HepG2 (cell line): ENCODE results near the gene PAPOLA. TPM values are rescaled to one million over a fixed set of nuclear protein-coding genes. Genes with fewer than 3 reads are reported as not detected.
A peak's percentile ranks its signal among the peaks of the same experiment; 100 is the strongest.

Experiments used
- ARNT ChIP-seq: fragments of 450-650 bp; IDR thresholded peaks from 2 replicates; pipeline ENCODE4 v1.6.1; 2017
- ATRX ChIP-seq: sonication (generic); formaldehyde crosslinking; IDR thresholded peaks from 2 replicates; pipeline ENCODE4 v1.4.0; 2020; ENCODE audit warnings: missing genetic modification reagents, borderline replicate concordance
- CENPBD1 ChIP-seq: sonication (generic); formaldehyde crosslinking; IDR thresholded peaks from 2 replicates; pipeline ENCODE4 v1.8.0; 2022; ENCODE audit warnings: missing genetic modification reagents, low read depth, mild to moderate bottlenecking, borderline replicate concordance
- GABPA ChIP-seq, 2 experiments: IDR thresholded peaks; 2 replicates each; pipeline ENCODE4 v1.6.1; 2011 to 2016; ENCODE audit warnings: low read depth in 2 of 2, low read length in 1 of 2, missing biosample characterization in 1 of 2, missing genetic modification characterization in 1 of 2
- HMGXB3 ChIP-seq: sonication (generic); formaldehyde crosslinking; IDR thresholded peaks from 2 replicates; pipeline ENCODE4 v1.4.0; 2020; ENCODE audit warnings: missing genetic modification reagents, borderline replicate concordance
- JUND ChIP-seq: sonication (generic); formaldehyde crosslinking; IDR thresholded peaks from 2 replicates; pipeline ENCODE4 v1.8.0; 2022; ENCODE audit warnings: mild to moderate bottlenecking, missing genetic modification reagents
- KAT2B ChIP-seq: fragments of 150-350 bp; IDR thresholded peaks from 2 replicates; pipeline ENCODE4 v1.6.1; 2014; ENCODE audit warnings: low read depth, low read length, borderline replicate concordance
- KDM6A ChIP-seq: IDR thresholded peaks from 2 replicates; pipeline ENCODE4 v1.6.1; 2016; ENCODE audit warnings: low read depth
- KLF15 ChIP-seq: sonication (generic); formaldehyde crosslinking; IDR thresholded peaks from 2 replicates; pipeline ENCODE4 v1.8.1; 2023; ENCODE audit warnings: borderline replicate concordance, mild to moderate bottlenecking, inconsistent platforms, missing genetic modification reagents, mixed read lengths
- LCORL ChIP-seq, 2 experiments: fragments of 450-650 bp in 1 of 2; sonication (generic) in 1 of 2; formaldehyde crosslinking in 1 of 2; IDR thresholded peaks; 2 replicates each; pipeline versions ENCODE4 v1.5.0 to v1.6.1; 2017 to 2020; ENCODE audit warnings: antibody characterized with exemption in 1 of 2, missing genetic modification reagents in 1 of 2
- MYC ChIP-seq: sonication (generic); formaldehyde crosslinking; IDR thresholded peaks from 2 replicates; pipeline ENCODE4 v1.9.0; 2021; ENCODE audit warnings: missing genetic modification reagents, borderline replicate concordance
- NFIB ChIP-seq: sonication (generic); formaldehyde crosslinking; IDR thresholded peaks from 2 replicates; pipeline ENCODE4 v1.9.0; 2021; ENCODE audit warnings: missing genetic modification reagents, mild to moderate bottlenecking, borderline replicate concordance
- POLR2G ChIP-seq: fragments of 200-400 bp; formaldehyde crosslinking; IDR thresholded peaks from 2 replicates; pipeline ENCODE4 v1.6.1; 2018; ENCODE audit warnings: mild to moderate bottlenecking, low read depth, low read length, moderate library complexity
- PPARG ChIP-seq: conservative IDR thresholded peaks from 2 replicates; pipeline ENCODE4 v1.6.1; 2016; ENCODE audit warnings: missing biosample characterization, missing genetic modification reagents
- SNRNP70 ChIP-seq: fragments of 200-400 bp; formaldehyde crosslinking; IDR thresholded peaks from 2 replicates; pipeline ENCODE4 v1.6.1; 2017; ENCODE audit warnings: mild to moderate bottlenecking, low read depth, low read length, moderate library complexity
- TBL1XR1 ChIP-seq: fragments of 150-350 bp; IDR thresholded peaks from 2 replicates; pipeline ENCODE4 v1.6.1; 2014; ENCODE audit warnings: borderline replicate concordance, low read length; ENCODE audit not compliant: partially characterized antibody
- ZNF12 ChIP-seq: sonication (generic); formaldehyde crosslinking; IDR thresholded peaks from 2 replicates; pipeline ENCODE4 v1.5.0; 2020; ENCODE audit warnings: missing genetic modification reagents
- ZNF562 ChIP-seq: sonication (generic); formaldehyde crosslinking; IDR thresholded peaks from 2 replicates; pipeline ENCODE4 v1.8.0; 2022; ENCODE audit warnings: missing genetic modification reagents, borderline replicate concordance
- ZNF570 ChIP-seq: sonication (generic); formaldehyde crosslinking; IDR thresholded peaks from 2 replicates; pipeline ENCODE4 v1.4.0; 2020; ENCODE audit warnings: mild to moderate bottlenecking, missing genetic modification reagents, borderline replicate concordance
- ZNF619 ChIP-seq: sonication (generic); formaldehyde crosslinking; IDR thresholded peaks from 2 replicates; pipeline ENCODE4 v1.4.0; 2020; ENCODE audit warnings: mild to moderate bottlenecking, missing genetic modification reagents
- ZNF704 ChIP-seq: sonication (generic); formaldehyde crosslinking; IDR thresholded peaks from 2 replicates; pipeline ENCODE4 v1.8.1; 2023; ENCODE audit warnings: mild to moderate bottlenecking, inconsistent platforms, moderate library complexity, missing genetic modification reagents, borderline replicate concordance
- ZNF784 ChIP-seq: sonication (generic); formaldehyde crosslinking; IDR thresholded peaks from 2 replicates; pipeline ENCODE4 v1.5.1; 2020; ENCODE audit warnings: missing genetic modification reagents, mild to moderate bottlenecking, borderline replicate concordance
- polyA plus RNA-seq, 8 experiments: library from polyadenylated mRNA; depleted of rRNA in 3 of 8; stranded (reverse) in 7 of 8; unstranded in 1 of 8; fragments of >200 nt; fragmentation: Illumina TruSeq in 4 of 8; extraction: Trizol in 4 of 8; gene quantifications; 2 replicates each; pipeline versions ENCODE4 v1.2.1 to v1.2.3, GENCODE V29; 2011 to 2016; ENCODE audit warnings: low read depth in 4 of 8, missing spikeins in 1 of 8, mixed read lengths in 1 of 8; ENCODE audit not compliant: insufficient read depth in 1 of 8
- total RNA-seq, 5 experiments: library from RNA; depleted of rRNA; stranded (reverse); fragments of >200 nt; fragmentation: Illumina TruSeq; extraction: Trizol; gene quantifications; 2 replicates each; pipeline ENCODE4 v1.2.3, GENCODE V29; 2016; ENCODE audit warnings: low read depth in 1 of 5

Gene PAPOLA
- total and polyA plus RNA-seq, 2 of the 13 experiments (the other 11 are each of a cell fraction or from before 2014, with no cell fraction given), result 103 to 151 TPM

GRCh38 chr14:96501740-96502620, at the start of gene PAPOLA (continued):
- TF ChIP-seq HMGXB3 (CRISPR knock-in tag), result 0 out of 2 replicates have a peak, but pooled peaks have one; percentile 22
- TF ChIP-seq TBL1XR1, result peak; percentile 47
- no peak for TF ChIP-seq ZNF570 (CRISPR knock-in tag)
- no peak for TF ChIP-seq KAT2B
- no peak for TF ChIP-seq CENPBD1
- TF ChIP-seq ZNF12 (CRISPR knock-in tag), result 0 out of 2 replicates have a peak, but pooled peaks have one; percentile 10
- TF ChIP-seq ZNF704 (CRISPR knock-in tag), result no peak; the same call in 1 of the 2 replicates
- TF ChIP-seq KDM6A, result no peak
- TF ChIP-seq GABPA (IDR thresholded peaks at IDR 0.05; ENCODE audit: low read depth, low read length), result peak; percentile 45
- TF ChIP-seq GABPA (CRISPR knock-in tag; IDR thresholded peaks at IDR 0.05; ENCODE audit: low read depth), result peak; percentile 77
- TF ChIP-seq PPARG (CRISPR knock-in tag), result no peak
- no peak for TF ChIP-seq ATRX (CRISPR knock-in tag)
- TF ChIP-seq POLR2G, result peak; percentile 86
- peak; percentile 80; the same call in 1 of the 2 replicates for TF ChIP-seq ZNF619
- no peak for TF ChIP-seq LCORL (IDR thresholded peaks at IDR 0.05)
- peak; percentile 75 for TF ChIP-seq LCORL (CRISPR knock-in tag; IDR thresholded peaks at IDR 0.05)
- no peak for TF ChIP-seq ZNF562 (CRISPR knock-in tag)
- peak; percentile 72 for TF ChIP-seq JUND
- TF ChIP-seq ZNF784 (CRISPR knock-in tag), result peak; percentile 67; the same call in 1 of the 2 replicates
- TF ChIP-seq NFIB (CRISPR knock-in tag), result no peak
- no peak for TF ChIP-seq SNRNP70
- TF ChIP-seq ARNT, result no peak
- peak; percentile 94 for TF ChIP-seq MYC
- peak; percentile 39 for TF ChIP-seq KLF15 (CRISPR knock-in tag)
